Peyer's patch (tissue), 4 donors: ENCODE data around the gene KAZN.

Experiments used
- POLR2A ChIP-seq, 2 donors: fragments of 450-650 bp; IDR thresholded peaks; one replicate each; pipeline ENCODE4 v1.5.1; 2017; ENCODE audit warnings: antibody characterized with exemption in 2 of 2, mild to moderate bottlenecking in 2 of 2, moderate library complexity in 2 of 2
- TF ChIP-seq, protein P1 (sequence below), 6 experiments: fragments of 450-650 bp in 4 of 6; fragments of 200-600 bp in 2 of 6; sonication (generic) in 1 of 6; IDR thresholded peaks; one replicate each; pipeline ENCODE4 v1.5.1; 2017 to 2019; ENCODE audit warnings: antibody characterized with exemption in 6 of 6, mild to moderate bottlenecking in 3 of 6, moderate library complexity in 1 of 6

DNA sequence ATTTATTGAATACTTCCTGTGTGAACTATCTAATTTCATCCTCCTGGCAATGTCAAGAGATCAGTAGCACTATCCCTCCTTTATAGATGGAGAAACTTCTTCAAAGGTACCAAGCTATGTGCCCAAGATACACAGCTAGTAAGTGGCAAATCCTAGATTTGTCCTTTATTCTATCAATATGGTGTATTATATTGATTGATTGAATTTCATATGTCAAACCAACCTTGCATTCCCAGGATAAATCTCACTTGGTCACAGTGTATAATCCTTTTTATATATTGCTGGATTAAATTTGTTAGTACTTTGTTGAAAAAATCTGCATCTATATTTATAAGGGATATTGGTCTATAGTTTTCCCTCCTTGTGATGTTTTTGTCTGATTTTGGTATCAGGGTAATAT, 506.3 kb downstream of the KAZN start:
- TF ChIP-seq, protein P1, sequence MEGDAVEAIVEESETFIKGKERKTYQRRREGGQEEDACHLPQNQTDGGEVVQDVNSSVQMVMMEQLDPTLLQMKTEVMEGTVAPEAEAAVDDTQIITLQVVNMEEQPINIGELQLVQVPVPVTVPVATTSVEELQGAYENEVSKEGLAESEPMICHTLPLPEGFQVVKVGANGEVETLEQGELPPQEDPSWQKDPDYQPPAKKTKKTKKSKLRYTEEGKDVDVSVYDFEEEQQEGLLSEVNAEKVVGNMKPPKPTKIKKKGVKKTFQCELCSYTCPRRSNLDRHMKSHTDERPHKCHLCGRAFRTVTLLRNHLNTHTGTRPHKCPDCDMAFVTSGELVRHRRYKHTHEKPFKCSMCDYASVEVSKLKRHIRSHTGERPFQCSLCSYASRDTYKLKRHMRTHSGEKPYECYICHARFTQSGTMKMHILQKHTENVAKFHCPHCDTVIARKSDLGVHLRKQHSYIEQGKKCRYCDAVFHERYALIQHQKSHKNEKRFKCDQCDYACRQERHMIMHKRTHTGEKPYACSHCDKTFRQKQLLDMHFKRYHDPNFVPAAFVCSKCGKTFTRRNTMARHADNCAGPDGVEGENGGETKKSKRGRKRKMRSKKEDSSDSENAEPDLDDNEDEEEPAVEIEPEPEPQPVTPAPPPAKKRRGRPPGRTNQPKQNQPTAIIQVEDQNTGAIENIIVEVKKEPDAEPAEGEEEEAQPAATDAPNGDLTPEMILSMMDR (IDR thresholded peaks at IDR 0.05) = no peak
- no peak for TF ChIP-seq POLR2A (IDR thresholded peaks at IDR 0.05)
